PC-3 (cell line): ENCODE data around the gene FDXACB1. TPM values are rescaled to one million over a fixed set of nuclear protein-coding genes. Genes with fewer than 3 reads are reported as not detected.

Experiments
- ATAC-seq: fragments of 200-7000 bp; cut with Tn5 transposase; 2 replicates; pipeline ENCODE4 v1.9.1; 2020; ENCODE audit warnings: mild to moderate bottlenecking, moderate library complexity
- BruUV-seq: library from RNA; stranded (reverse); fragments of 400-500 nt; replicated peaks from 2 replicates; lab custom pipeline; 2021; lab: Mats Ljungman, UMichigan
- CTCF ChIA-PET: fragments of 300-600 bp; sonication (Branson Sonifier 250); formaldehyde crosslinking; loops from one replicate; lab custom pipeline; 2022; ENCODE audit warnings: antibody characterized with exemption; lab: Charles Lee
- POLR2A ChIA-PET: fragments of 300-600 bp; sonication (Branson Sonifier 250); formaldehyde crosslinking; loops from one replicate; lab custom pipeline; 2022; ENCODE audit warnings: antibody characterized with exemption; ENCODE audit not compliant: unreplicated experiment; lab: Charles Lee
- DNase-seq: peaks from one replicate; pipeline ENCODE4 v3.0.0-alpha.2; 2015
- H2AFZ ChIP-seq: fragments of 300-600 bp; sonication (generic); 2 replicates; pipeline ENCODE4 v1.6.0; 2016; ENCODE audit warnings: antibody characterized with exemption, low read length
- H3F3A ChIP-seq: fragments of 300-600 bp; sonication (generic); one replicate; pipeline ENCODE4 v1.6.0; 2017; ENCODE audit warnings: antibody characterized with exemption, low read length, control low read depth, mild to moderate bottlenecking; ENCODE audit not compliant: unreplicated experiment
- H3K27ac ChIP-seq: fragments of 300-600 bp; sonication (generic); 2 replicates; pipeline ENCODE4 v1.5.1; 2016; ENCODE audit warnings: mild to moderate bottlenecking, low read length
- H3K27me3 ChIP-seq: fragments of 300-600 bp; sonication (generic); 2 replicates; pipeline ENCODE4 v1.6.1; 2016; ENCODE audit warnings: low read length, mixed read lengths
- H3K36me3 ChIP-seq: fragments of 300-600 bp; sonication (generic); 2 replicates; pipeline ENCODE4 v1.6.1; 2016; ENCODE audit warnings: low read depth, mixed run types, low read length, mixed read lengths
- H3K4me1 ChIP-seq: fragments of 300-600 bp; sonication (generic); 2 replicates; pipeline ENCODE4 v1.5.1; 2016; ENCODE audit warnings: low read length; ENCODE audit not compliant: insufficient read depth
- H3K4me2 ChIP-seq: fragments of 300-600 bp; sonication (generic); 2 replicates; pipeline ENCODE4 v1.6.0; 2016; ENCODE audit warnings: low read length
- H3K4me3 ChIP-seq: fragments of 300-600 bp; sonication (generic); 2 replicates; pipeline ENCODE4 v1.5.1; 2016; ENCODE audit warnings: mild to moderate bottlenecking, low read length, mixed read lengths
- H3K79me2 ChIP-seq: fragments of 300-600 bp; sonication (generic); 2 replicates; pipeline ENCODE4 v1.6.1; 2017; ENCODE audit warnings: low read length, mixed read lengths
- H3K9ac ChIP-seq: fragments of 300-600 bp; sonication (generic); 2 replicates; pipeline ENCODE4 v1.6.0; 2016; ENCODE audit warnings: mild to moderate bottlenecking, low read length
- H3K9me2 ChIP-seq: fragments of 300-600 bp; sonication (generic); replicated peaks from 2 replicates; pipeline ENCODE4 v1.6.1; 2016; ENCODE audit warnings: mixed run types, low read length, mixed read lengths
- H3K9me3 ChIP-seq: fragments of 300-600 bp; sonication (generic); 2 replicates; pipeline ENCODE4 v1.6.1; 2016; ENCODE audit warnings: low read length, mixed read lengths
- H4K20me1 ChIP-seq: fragments of 300-600 bp; sonication (generic); 2 replicates; pipeline ENCODE4 v1.6.1; 2016; ENCODE audit warnings: low read length, mixed read lengths
- CTCF ChIP-seq: fragments of 300-600 bp; sonication (generic); conservative IDR thresholded peaks from 2 replicates; pipeline ENCODE4 v1.5.1; 2017; ENCODE audit warnings: antibody characterized with exemption, low read depth, mild to moderate bottlenecking, low read length
- EZH2 ChIP-seq: fragments of 300-600 bp; sonication (generic); IDR thresholded peaks from one replicate; pipeline ENCODE4 v1.6.1; 2017; ENCODE audit warnings: antibody characterized with exemption, mild to moderate bottlenecking, low read length; ENCODE audit not compliant: unreplicated experiment
- EZH2phosphoT487 ChIP-seq: fragments of 300-600 bp; sonication (generic); IDR thresholded peaks from 2 replicates; pipeline ENCODE4 v1.6.1; 2018; ENCODE audit warnings: mild to moderate bottlenecking, antibody characterized with exemption, low read length, borderline replicate concordance
- intact Hi-C: fragments of 100-400 bp; cut with micrococcal nuclease; formaldehyde crosslinking; loops from 2 replicates; pipeline ENCODE4 v1.9.0; 2023
- total RNA-seq: library from RNA; depleted of rRNA; stranded (reverse); fragments of >200 nt; gene quantifications from 2 replicates; pipeline ENCODE4 v1.2.3, GENCODE V29; 2014

FDXACB1 gene
- total RNA-seq, 1 experiment from 2014 or later = 3.0 TPM

DNA sequence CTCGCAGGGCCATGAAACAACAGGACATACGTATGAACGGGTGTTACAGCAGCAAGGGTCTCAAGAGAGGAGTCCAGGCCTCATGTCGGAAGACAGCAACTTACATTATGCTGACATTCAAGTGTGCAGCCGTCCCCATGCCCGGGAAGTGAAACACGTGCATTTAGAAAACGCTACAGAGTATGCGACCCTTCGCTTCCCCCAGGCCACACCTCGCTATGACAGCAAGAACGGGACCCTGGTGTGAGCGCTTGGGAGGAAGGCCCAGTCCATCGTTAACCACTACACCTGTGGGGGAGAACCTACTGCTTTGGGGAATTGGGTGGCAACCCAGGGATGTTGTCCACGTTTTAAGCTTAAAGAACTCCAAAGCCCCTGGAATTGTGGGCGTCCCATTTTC is 47.0 kb upstream of the FDXACB1 start:
- TF ChIP-seq EZH2 = no peak
- no peak for TF ChIP-seq CTCF
- no peak for TF ChIP-seq EZH2phosphoT487
- ChIA-PET POLR2A (interaction anchor here (0.9 to 1.4 kb wide), 5 partner anchors 13 to 56 kb away, joined by 4 to 10 read pairs (median 4); no protein-coding TSS in a partner anchor), CTCF (interaction anchor here (0.7 to 1.7 kb wide), 4 partner anchors 12 to 178 kb away, joined by 3 to 13 read pairs (median 4); partner anchors contain the start of gene DIXDC1)
- Histone ChIP-seq H3K4me3 (no peak overlapping the region; the same call in 1 of the 2 replicates), H3K27ac (no peak overlapping the region), H3K4me2 (peak overlapping the region; percentile 74), H3K9ac (peak overlapping the region; percentile 42; the same call in 1 of the 2 replicates), H3K79me2 (no peaks in the 10 kb centered on the region), H3K9me3 (no peaks in the 10 kb centered on the region), H4K20me1 (no peaks in the 10 kb centered on the region), H3K27me3 (no peaks in the 10 kb centered on the region), H3F3A (no peaks in the 10 kb centered on the region), H3K4me1 (peaks cover 25% of the 10 kb centered on the region), H3K36me3 (no peaks in the 10 kb centered on the region), H3K9me2 (no peaks in the 10 kb centered on the region), H2AFZ (peak overlapping the region; percentile 74; the same call in 1 of the 2 replicates)
- ATAC-seq (no peak), DNase-seq (no peak)
- intact Hi-C loops = loop anchor here (1.0 to 5.0 kb wide), 2 partner anchors 47 to 161 kb away; partner anchors contain the start of genes CFAP68, FDXACB1, SDHD and TIMM8B
- BruUV-seq = no TSS peak

DNA sequence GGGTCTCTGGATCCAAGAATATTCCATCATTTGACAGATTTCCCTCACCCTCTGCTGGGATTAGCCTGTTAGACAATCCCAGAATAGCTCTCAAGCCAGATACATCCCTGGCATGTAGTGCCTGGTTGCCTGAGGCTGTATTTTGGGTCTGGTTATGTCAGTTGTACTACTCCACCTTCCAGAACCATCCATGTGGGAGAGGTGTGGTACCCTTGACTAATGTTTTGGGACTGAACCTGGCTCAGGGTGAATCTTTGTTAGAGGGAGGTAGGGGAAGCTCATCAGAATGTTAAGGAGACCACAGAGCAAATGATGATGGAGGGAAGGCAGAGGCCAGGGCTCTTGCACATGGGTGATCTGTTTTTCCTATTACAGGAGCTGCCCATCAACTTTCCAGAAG is 45.0 kb upstream of the FDXACB1 start:
- Histone ChIP-seq H3F3A (no peaks in the 10 kb centered on the region), H2AFZ (no peak overlapping the region), H4K20me1 (no peaks in the 10 kb centered on the region), H3K9ac (no peak overlapping the region), H3K79me2 (no peaks in the 10 kb centered on the region), H3K4me2 (no peak overlapping the region), H3K9me3 (no peaks in the 10 kb centered on the region), H3K9me2 (no peaks in the 10 kb centered on the region), H3K27me3 (no peaks in the 10 kb centered on the region), H3K36me3 (no peaks in the 10 kb centered on the region), H3K4me1 (peaks cover 31% of the 10 kb centered on the region), H3K27ac (no peak overlapping the region), H3K4me3 (no peak overlapping the region)
- DNase-seq (no peak), ATAC-seq (no peak)
- POLR2A ChIA-PET = no interaction called here
- no TSS peak for BruUV-seq
- intact Hi-C loops = no loop called here
- TF ChIP-seq CTCF = no peak
- TF ChIP-seq EZH2phosphoT487 = no peak
- no peak for TF ChIP-seq EZH2
- CTCF ChIA-PET = no interaction called here

GRCh38 chr11:111923351-111923788 is 44.4 kb upstream of the FDXACB1 start:
- Histone ChIP-seq H3K79me2 (no peaks in the 10 kb centered on the region), H3K27ac (no peak overlapping the region), H3K9ac (no peak overlapping the region), H2AFZ (no peak overlapping the region), H3K4me2 (no peak overlapping the region), H3K9me3 (no peaks in the 10 kb centered on the region), H3F3A (no peaks in the 10 kb centered on the region), H4K20me1 (no peaks in the 10 kb centered on the region), H3K27me3 (no peaks in the 10 kb centered on the region), H3K36me3 (no peaks in the 10 kb centered on the region), H3K9me2 (no peaks in the 10 kb centered on the region), H3K4me3 (no peak overlapping the region), H3K4me1 (peaks cover 36% of the 10 kb centered on the region)
- DNase-seq = no peak
- ChIA-PET POLR2A (no interaction called here), CTCF (no interaction called here)
- ATAC-seq = no peak
- no TSS peak for BruUV-seq
- intact Hi-C loops = no loop called here
- TF ChIP-seq CTCF (no peak), EZH2 (no peak), EZH2phosphoT487 (no peak)
